HepG2 (cell line): Measurements from ENCODE around the gene TBC1D22A. TPM values are rescaled to one million over a fixed set of nuclear protein-coding genes. Genes with fewer than 3 reads are reported as not detected.

ENCODE experiments used
- CBX1 ChIP-seq: IDR thresholded peaks from one replicate; pipeline ENCODE4 v1.6.1; 2016; ENCODE audit warnings: antibody characterized with exemption, low read depth
- DMAP1 ChIP-seq: IDR thresholded peaks from 2 replicates; pipeline ENCODE4 v1.6.1; 2016
- ELF1 ChIP-seq: sonication (generic); formaldehyde crosslinking; IDR thresholded peaks from 2 replicates; pipeline ENCODE4 v1.4.0; 2020; ENCODE audit warnings: missing genetic modification reagents
- HDAC1 ChIP-seq: sonication (generic); formaldehyde crosslinking; IDR thresholded peaks from 2 replicates; pipeline ENCODE4 v1.5.1; 2020; ENCODE audit warnings: mild to moderate bottlenecking, missing genetic modification reagents
- HNRNPUL1 ChIP-seq: fragments of 200-400 bp; formaldehyde crosslinking; IDR thresholded peaks from 2 replicates; pipeline ENCODE4 v1.6.1; 2017; ENCODE audit warnings: low read depth, mild to moderate bottlenecking, low read length, moderate library complexity
- ONECUT2 ChIP-seq: sonication (generic); formaldehyde crosslinking; IDR thresholded peaks from 2 replicates; pipeline ENCODE4 v1.4.0; 2020; ENCODE audit warnings: missing genetic modification reagents
- SMAD3 ChIP-seq: sonication (generic); formaldehyde crosslinking; IDR thresholded peaks from 2 replicates; pipeline ENCODE4 v1.4.0; 2020; ENCODE audit warnings: missing genetic modification reagents
- SP5 ChIP-seq: IDR thresholded peaks from 2 replicates; pipeline ENCODE4 v1.6.1; 2016; ENCODE audit warnings: low read depth, borderline replicate concordance
- ZBTB42 ChIP-seq: sonication (generic); formaldehyde crosslinking; IDR thresholded peaks from 2 replicates; pipeline ENCODE4 v1.5.0; 2020; ENCODE audit warnings: mild to moderate bottlenecking, missing genetic modification reagents
- ZNF607 ChIP-seq: sonication (generic); formaldehyde crosslinking; IDR thresholded peaks from 2 replicates; pipeline ENCODE4 v1.5.1; 2020; ENCODE audit warnings: missing genetic modification reagents, mild to moderate bottlenecking, borderline replicate concordance
- ZNF75D ChIP-seq: sonication (generic); formaldehyde crosslinking; IDR thresholded peaks from 2 replicates; pipeline ENCODE4 v1.8.1; 2023; ENCODE audit warnings: missing genetic modification reagents, mild to moderate bottlenecking, borderline replicate concordance
- polyA plus RNA-seq, 8 experiments: library from polyadenylated mRNA; depleted of rRNA in 3 of 8; stranded (reverse) in 7 of 8; unstranded in 1 of 8; fragments of >200 nt; fragmentation: Illumina TruSeq in 4 of 8; extraction: Trizol in 4 of 8; gene quantifications; 2 replicates each; pipeline versions ENCODE4 v1.2.1 to v1.2.3, GENCODE V29; 2011 to 2016; ENCODE audit warnings: low read depth in 4 of 8, missing spikeins in 1 of 8, mixed read lengths in 1 of 8; ENCODE audit not compliant: insufficient read depth in 1 of 8
- total RNA-seq, 5 experiments: library from RNA; depleted of rRNA; stranded (reverse); fragments of >200 nt; fragmentation: Illumina TruSeq; extraction: Trizol; gene quantifications; 2 replicates each; pipeline ENCODE4 v1.2.3, GENCODE V29; 2016; ENCODE audit warnings: low read depth in 1 of 5
- TF ChIP-seq, protein P1 (sequence below): sonication (generic); formaldehyde crosslinking; IDR thresholded peaks from 2 replicates; pipeline ENCODE4 v1.5.1; 2020; ENCODE audit warnings: mild to moderate bottlenecking, missing genetic modification reagents, moderate library complexity
- TF ChIP-seq, protein P2 (sequence below): sonication (generic); formaldehyde crosslinking; IDR thresholded peaks from 2 replicates; pipeline ENCODE4 v1.5.1; 2020; ENCODE audit warnings: mild to moderate bottlenecking, missing genetic modification reagents
- TF ChIP-seq, protein P3 (sequence below): sonication (generic); formaldehyde crosslinking; IDR thresholded peaks from one replicate; pipeline ENCODE4 v1.5.1; 2020; ENCODE audit warnings: mild to moderate bottlenecking, missing genetic modification reagents; ENCODE audit errors: not compliant biosample characterization

The TBC1D22A gene
- total and polyA plus RNA-seq, 2 of the 13 experiments (the other 11 are each of a cell fraction or from before 2014, with no cell fraction given): 17.3 to 18.0 TPM

DNA sequence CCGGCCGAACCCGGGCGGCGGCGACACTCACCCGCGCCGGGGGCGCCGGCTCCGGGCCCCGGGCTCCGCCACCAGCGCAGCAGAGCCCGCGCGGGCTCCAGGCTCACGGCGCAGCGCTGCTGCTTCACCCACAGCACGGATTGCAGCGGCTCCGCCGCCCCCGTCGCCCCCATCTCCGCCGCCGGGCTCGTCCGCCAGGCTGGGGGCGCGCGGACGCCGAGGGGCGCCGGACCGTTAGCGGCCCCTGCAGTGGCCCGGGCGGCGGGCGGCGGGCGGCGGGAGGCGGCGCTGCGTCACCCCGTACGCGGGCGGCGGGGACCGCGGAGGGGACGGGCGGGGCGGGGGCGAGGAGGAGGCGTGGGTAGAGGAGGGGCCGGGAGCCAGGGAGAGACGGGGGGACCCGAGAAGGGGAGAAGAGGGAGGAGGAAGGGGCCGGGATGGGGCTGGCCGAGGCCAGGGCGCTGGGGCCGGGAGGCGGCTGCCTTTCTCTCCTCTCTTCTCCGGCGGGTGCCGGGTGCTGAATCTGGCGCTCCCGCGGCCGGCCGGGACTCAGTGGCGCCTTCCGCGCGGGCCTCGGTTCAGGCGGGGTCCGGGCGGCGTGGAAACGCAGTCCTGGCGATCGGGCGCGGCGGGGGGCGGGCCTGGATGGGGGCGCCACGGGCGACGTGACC is 24.3 kb upstream of the TBC1D22A start, which contains the start of gene CERK (continued):
- TF ChIP-seq, protein P1, sequence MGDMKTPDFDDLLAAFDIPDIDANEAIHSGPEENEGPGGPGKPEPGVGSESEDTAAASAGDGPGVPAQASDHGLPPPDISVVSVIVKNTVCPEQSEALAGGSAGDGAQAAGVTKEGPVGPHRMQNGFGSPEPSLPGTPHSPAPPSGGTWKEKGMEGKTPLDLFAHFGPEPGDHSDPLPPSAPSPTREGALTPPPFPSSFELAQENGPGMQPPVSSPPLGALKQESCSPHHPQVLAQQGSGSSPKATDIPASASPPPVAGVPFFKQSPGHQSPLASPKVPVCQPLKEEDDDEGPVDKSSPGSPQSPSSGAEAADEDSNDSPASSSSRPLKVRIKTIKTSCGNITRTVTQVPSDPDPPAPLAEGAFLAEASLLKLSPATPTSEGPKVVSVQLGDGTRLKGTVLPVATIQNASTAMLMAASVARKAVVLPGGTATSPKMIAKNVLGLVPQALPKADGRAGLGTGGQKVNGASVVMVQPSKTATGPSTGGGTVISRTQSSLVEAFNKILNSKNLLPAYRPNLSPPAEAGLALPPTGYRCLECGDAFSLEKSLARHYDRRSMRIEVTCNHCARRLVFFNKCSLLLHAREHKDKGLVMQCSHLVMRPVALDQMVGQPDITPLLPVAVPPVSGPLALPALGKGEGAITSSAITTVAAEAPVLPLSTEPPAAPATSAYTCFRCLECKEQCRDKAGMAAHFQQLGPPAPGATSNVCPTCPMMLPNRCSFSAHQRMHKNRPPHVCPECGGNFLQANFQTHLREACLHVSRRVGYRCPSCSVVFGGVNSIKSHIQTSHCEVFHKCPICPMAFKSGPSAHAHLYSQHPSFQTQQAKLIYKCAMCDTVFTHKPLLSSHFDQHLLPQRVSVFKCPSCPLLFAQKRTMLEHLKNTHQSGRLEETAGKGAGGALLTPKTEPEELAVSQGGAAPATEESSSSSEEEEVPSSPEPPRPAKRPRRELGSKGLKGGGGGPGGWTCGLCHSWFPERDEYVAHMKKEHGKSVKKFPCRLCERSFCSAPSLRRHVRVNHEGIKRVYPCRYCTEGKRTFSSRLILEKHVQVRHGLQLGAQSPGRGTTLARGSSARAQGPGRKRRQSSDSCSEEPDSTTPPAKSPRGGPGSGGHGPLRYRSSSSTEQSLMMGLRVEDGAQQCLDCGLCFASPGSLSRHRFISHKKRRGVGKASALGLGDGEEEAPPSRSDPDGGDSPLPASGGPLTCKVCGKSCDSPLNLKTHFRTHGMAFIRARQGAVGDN (CRISPR knock-in tag): no peak; the same call in 1 of the 2 replicates
- peak; percentile 18; the same call in 1 of the 2 replicates for TF ChIP-seq SP5 (CRISPR knock-in tag)
- peak; percentile 47; the same call in 1 of the 2 replicates for TF ChIP-seq HDAC1 (CRISPR knock-in tag)
- TF ChIP-seq, protein P2, sequence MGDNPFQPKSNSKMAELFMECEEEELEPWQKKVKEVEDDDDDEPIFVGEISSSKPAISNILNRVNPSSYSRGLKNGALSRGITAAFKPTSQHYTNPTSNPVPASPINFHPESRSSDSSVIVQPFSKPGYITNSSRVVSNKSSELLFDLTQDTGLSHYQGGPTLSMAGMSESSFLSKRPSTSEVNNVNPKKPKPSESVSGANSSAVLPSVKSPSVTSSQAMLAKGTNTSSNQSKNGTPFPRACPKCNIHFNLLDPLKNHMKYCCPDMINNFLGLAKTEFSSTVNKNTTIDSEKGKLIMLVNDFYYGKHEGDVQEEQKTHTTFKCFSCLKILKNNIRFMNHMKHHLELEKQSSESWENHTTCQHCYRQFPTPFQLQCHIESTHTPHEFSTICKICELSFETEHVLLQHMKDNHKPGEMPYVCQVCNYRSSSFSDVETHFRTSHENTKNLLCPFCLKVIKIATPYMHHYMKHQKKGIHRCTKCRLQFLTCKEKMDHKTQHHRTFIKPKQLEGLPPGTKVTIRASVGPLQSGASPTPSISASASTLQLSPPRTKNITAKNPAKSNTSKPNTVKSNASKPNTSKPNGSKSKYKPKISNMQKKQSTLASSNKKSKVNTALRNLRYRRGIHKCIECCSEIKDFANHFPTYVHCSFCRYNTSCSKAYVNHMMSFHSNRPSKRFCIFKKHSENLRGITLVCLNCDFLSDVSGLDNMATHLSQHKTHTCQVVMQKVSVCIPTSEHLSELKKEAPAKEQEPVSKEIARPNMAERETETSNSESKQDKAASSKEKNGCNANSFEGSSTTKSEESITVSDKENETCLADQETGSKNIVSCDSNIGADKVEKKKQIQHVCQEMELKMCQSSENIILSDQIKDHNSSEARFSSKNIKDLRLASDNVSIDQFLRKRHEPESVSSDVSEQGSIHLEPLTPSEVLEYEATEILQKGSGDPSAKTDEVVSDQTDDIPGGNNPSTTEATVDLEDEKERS: no peak
- no peak for TF ChIP-seq SMAD3 (CRISPR knock-in tag)
- no peak for TF ChIP-seq DMAP1 (CRISPR knock-in tag)
- TF ChIP-seq HNRNPUL1: no peak
- TF ChIP-seq ELF1 (CRISPR knock-in tag): no peak
- TF ChIP-seq, protein P3, sequence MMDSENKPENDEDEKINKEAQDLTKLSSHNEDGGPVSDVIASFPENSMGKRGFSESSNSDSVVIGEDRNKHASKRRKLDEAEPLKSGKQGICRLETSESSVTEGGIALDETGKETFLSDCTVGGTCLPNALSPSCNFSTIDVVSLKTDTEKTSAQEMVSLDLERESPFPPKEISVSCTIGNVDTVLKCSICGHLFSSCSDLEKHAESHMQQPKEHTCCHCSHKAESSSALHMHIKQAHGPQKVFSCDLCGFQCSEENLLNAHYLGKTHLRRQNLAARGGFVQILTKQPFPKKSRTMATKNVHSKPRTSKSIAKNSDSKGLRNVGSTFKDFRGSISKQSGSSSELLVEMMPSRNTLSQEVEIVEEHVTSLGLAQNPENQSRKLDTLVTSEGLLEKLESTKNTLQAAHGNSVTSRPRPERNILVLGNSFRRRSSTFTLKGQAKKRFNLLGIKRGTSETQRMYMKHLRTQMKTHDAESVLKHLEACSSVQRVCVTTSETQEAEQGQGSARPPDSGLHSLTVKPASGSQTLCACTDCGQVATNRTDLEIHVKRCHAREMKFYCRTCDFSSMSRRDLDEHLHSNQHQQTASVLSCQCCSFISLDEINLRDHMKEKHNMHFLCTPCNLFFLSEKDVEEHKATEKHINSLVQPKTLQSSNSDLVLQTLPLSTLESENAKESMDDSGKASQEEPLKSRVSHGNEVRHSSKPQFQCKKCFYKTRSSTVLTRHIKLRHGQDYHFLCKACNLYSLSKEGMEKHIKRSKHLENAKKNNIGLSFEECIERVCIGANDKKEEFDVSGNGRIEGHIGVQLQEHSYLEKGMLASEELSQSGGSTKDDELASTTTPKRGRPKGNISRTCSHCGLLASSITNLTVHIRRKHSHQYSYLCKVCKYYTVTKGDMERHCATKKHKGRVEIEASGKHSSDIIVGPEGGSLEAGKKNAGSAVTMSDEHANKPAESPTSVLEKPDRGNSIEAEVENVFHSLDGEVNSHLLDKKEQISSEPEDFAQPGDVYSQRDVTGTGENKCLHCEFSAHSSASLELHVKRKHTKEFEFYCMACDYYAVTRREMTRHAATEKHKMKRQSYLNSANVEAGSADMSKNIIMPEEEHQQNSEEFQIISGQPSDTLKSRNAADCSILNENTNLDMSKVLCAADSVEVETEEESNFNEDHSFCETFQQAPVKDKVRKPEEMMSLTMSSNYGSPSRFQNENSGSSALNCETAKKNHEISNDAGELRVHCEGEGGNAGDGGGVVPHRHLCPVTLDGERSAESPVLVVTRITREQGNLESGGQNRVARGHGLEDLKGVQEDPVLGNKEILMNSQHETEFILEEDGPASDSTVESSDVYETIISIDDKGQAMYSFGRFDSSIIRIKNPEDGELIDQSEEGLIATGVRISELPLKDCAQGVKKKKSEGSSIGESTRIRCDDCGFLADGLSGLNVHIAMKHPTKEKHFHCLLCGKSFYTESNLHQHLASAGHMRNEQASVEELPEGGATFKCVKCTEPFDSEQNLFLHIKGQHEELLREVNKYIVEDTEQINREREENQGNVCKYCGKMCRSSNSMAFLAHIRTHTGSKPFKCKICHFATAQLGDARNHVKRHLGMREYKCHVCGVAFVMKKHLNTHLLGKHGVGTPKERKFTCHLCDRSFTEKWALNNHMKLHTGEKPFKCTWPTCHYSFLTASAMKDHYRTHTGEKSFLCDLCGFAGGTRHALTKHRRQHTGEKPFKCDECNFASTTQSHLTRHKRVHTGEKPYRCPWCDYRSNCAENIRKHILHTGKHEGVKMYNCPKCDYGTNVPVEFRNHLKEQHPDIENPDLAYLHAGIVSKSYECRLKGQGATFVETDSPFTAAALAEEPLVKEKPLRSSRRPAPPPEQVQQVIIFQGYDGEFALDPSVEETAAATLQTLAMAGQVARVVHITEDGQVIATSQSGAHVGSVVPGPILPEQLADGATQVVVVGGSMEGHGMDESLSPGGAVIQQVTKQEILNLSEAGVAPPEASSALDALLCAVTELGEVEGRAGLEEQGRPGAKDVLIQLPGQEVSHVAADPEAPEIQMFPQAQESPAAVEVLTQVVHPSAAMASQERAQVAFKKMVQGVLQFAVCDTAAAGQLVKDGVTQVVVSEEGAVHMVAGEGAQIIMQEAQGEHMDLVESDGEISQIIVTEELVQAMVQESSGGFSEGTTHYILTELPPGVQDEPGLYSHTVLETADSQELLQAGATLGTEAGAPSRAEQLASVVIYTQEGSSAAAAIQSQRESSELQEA (CRISPR knock-in tag): peak; percentile 13
- TF ChIP-seq ZNF75D (CRISPR knock-in tag): no peak
- TF ChIP-seq ZBTB42 (CRISPR knock-in tag): no peak
- no peak for TF ChIP-seq ONECUT2
- TF ChIP-seq ZNF607 (CRISPR knock-in tag): 0 out of 2 replicates have a peak, but pooled peaks have one; percentile 18
- TF ChIP-seq CBX1: no peak
